A549 (cell line): Measurements from ENCODE around the gene COX5A. TPM values are rescaled to one million over a fixed set of nuclear protein-coding genes. Genes with fewer than 3 reads are reported as not detected.

Experiments used
- ATAC-seq, 2 experiments: fragments of 200-7000 bp in 1 of 2; fragments of >200 bp in 1 of 2; cut with Nextera tagmentation in 1 of 2; cut with Tn5 transposase in 1 of 2; 3 replicates each; pipeline versions ENCODE4 v1.8.0 to v1.9.1; 2018 to 2020; ENCODE audit warnings: mild to moderate bottlenecking in 1 of 2, moderate library complexity in 1 of 2
- CTCF ChIA-PET: fragments of 300-600 bp; sonication (Branson Sonifier 250); formaldehyde crosslinking; extraction: SDS; loops from one replicate; lab custom pipeline; 2021; ENCODE audit warnings: antibody characterized with exemption, inconsistent platforms; lab: Yijun Ruan, JAX
- POLR2A ChIA-PET: fragments of 350-600 bp; formaldehyde crosslinking; extraction: SDS; loops from one replicate; lab custom pipeline; 2021; ENCODE audit warnings: antibody characterized with exemption, inconsistent platforms; lab: Yijun Ruan, JAX
- DNase-seq, 2 experiments: peaks; one replicate each; pipeline versions ENCODE4 v3.0.0 to v3.0.0-alpha.2; 2011 to 2016; ENCODE audit warnings: low read depth in 1 of 2, low spot score in 1 of 2
- FAIRE-seq: peaks from 2 replicates; lab custom pipeline; 2011; peaks lifted over from hg19 to GRCh38; lab: Jason Lieb, UNC
- H3K27ac ChIP-seq, 2 experiments: fragments of >200 bp; sonication (Bioruptor Twin); formaldehyde crosslinking; 3 replicates each; pipeline ENCODE4 v1.5.1; 2016 to 2017
- H3K4me1 ChIP-seq: fragments of >200 bp; sonication (Bioruptor Twin); formaldehyde crosslinking; 3 replicates; pipeline ENCODE4 v1.6.1; 2016
- H3K4me2 ChIP-seq: fragments of >200 bp; sonication (Bioruptor Twin); formaldehyde crosslinking; 3 replicates; pipeline ENCODE4 v1.6.1; 2016
- H3K4me3 ChIP-seq: fragments of >200 bp; sonication (Bioruptor Twin); formaldehyde crosslinking; 3 replicates; pipeline ENCODE4 v1.5.1; 2016
- H3K9me3 ChIP-seq: fragments of >200 bp; sonication (Bioruptor Twin); formaldehyde crosslinking; 3 replicates; pipeline ENCODE4 v1.6.1; 2016
- BHLHE40 ChIP-seq: IDR thresholded peaks from 2 replicates; pipeline ENCODE4 v1.6.1; 2012; ENCODE audit warnings: low read depth, low read length, inconsistent platforms
- CBX2 ChIP-seq: fragments of 200-600 bp; sonication (generic); IDR thresholded peaks from 2 replicates; pipeline ENCODE4 v1.6.1; 2016; ENCODE audit warnings: low read depth, mild to moderate bottlenecking, borderline replicate concordance
- CEBPB ChIP-seq, 2 experiments: fragments of >200 bp in 1 of 2; sonication (Bioruptor Twin) in 1 of 2; formaldehyde crosslinking in 1 of 2; IDR thresholded peaks; 2 replicates each; pipeline ENCODE4 v1.6.1; 2012 to 2016
- GATA3 ChIP-seq: IDR thresholded peaks from 2 replicates; pipeline ENCODE4 v1.6.1; 2012; ENCODE audit warnings: borderline replicate concordance
- HDAC2 ChIP-seq: fragments of 200-600 bp; sonication (generic); IDR thresholded peaks from 2 replicates; pipeline ENCODE4 v1.6.1; 2016
- HOXA7 ChIP-seq: fragments of 250-450 bp; sonication (Bioruptor Pico); IDR thresholded peaks from 2 replicates; pipeline ENCODE4 v1.5.0; 2020; ENCODE audit warnings: mild to moderate bottlenecking, moderate library complexity
- HOXB5 ChIP-seq: fragments of 250-450 bp; sonication (Bioruptor Pico); IDR thresholded peaks from 2 replicates; pipeline ENCODE4 v1.5.0; 2020; ENCODE audit warnings: mild to moderate bottlenecking, moderate library complexity
- JUN ChIP-seq, 2 experiments: fragments of >200 bp; sonication (Bioruptor Twin); formaldehyde crosslinking; IDR thresholded peaks; 2 replicates in 1 of 2; 3 replicates in 1 of 2; pipeline ENCODE4 v1.6.1; 2016 to 2017
- JUNB ChIP-seq: fragments of >200 bp; sonication (Bioruptor Twin); formaldehyde crosslinking; IDR thresholded peaks from 2 replicates; pipeline ENCODE4 v1.6.1; 2016
- KDM5A ChIP-seq: fragments of 200-600 bp; sonication (generic); IDR thresholded peaks from 2 replicates; pipeline ENCODE4 v1.6.1; 2016; ENCODE audit warnings: antibody characterized with exemption, mild to moderate bottlenecking
- MAFK ChIP-seq: fragments of 450-650 bp; IDR thresholded peaks from 2 replicates; pipeline ENCODE4 v1.6.1; 2014; ENCODE audit not compliant: partially characterized antibody
- NFE2L2 ChIP-seq: fragments of 150-350 bp; conservative IDR thresholded peaks from 2 replicates; pipeline ENCODE4 v1.6.1; 2014; ENCODE audit warnings: low read length
- NPAS2 ChIP-seq: fragments of 250-450 bp; sonication (Bioruptor Pico); IDR thresholded peaks from 2 replicates; pipeline ENCODE4 v1.8.0; 2022; ENCODE audit warnings: mild to moderate bottlenecking, moderate library complexity, borderline replicate concordance
- NR3C1 ChIP-seq: fragments of >200 bp; sonication (Bioruptor Twin); formaldehyde crosslinking; IDR thresholded peaks from 3 replicates; pipeline ENCODE4 v1.6.1; 2017
- PHF8 ChIP-seq: fragments of 200-600 bp; sonication (generic); IDR thresholded peaks from 2 replicates; pipeline ENCODE4 v1.6.1; 2016; ENCODE audit warnings: low read depth, mild to moderate bottlenecking, antibody characterized with exemption, moderate library complexity, borderline replicate concordance
- POLR2AphosphoS2 ChIP-seq: conservative IDR thresholded peaks from 2 replicates; pipeline ENCODE4 v1.6.1; 2012; ENCODE audit warnings: low read length, improper control_type of control experiment, inconsistent platforms
- RAD21 ChIP-seq, 2 experiments: fragments of >200 bp in 1 of 2; sonication (Bioruptor Twin) in 1 of 2; formaldehyde crosslinking in 1 of 2; IDR thresholded peaks in 1 of 2; conservative IDR thresholded peaks in 1 of 2; 2 replicates in 1 of 2; 3 replicates in 1 of 2; pipeline ENCODE4 v1.6.1; 2012 to 2018; ENCODE audit warnings: inconsistent platforms in 1 of 2
- SMC3 ChIP-seq: fragments of >200 bp; sonication (Bioruptor Twin); formaldehyde crosslinking; IDR thresholded peaks from 3 replicates; pipeline ENCODE4 v1.6.1; 2018; ENCODE audit warnings: inconsistent platforms
- WGBS: methylation state at CpG from one replicate; pipeline ENCODE4 v1.1.6; 2017; ENCODE audit errors: missing lambda C conversion rate; 5-methylcytosine and 5-hydroxymethylcytosine counted together
- polyA plus RNA-seq, 4 experiments: library from polyadenylated mRNA; depleted of rRNA in 3 of 4; stranded (reverse); fragments of >200 nt; fragmentation: RNase III in 1 of 4; extraction: RNeasy Plus Mini Kit Qiagen cat#74134 plus additional on column Dnase treatment in 1 of 4; gene quantifications; 2 replicates in 3 of 4; 3 replicates in 1 of 4; pipeline ENCODE4 v1.2.3, GENCODE V29; 2011 to 2017
- TF ChIP-seq, protein P1 (sequence below): fragments of 250-450 bp; sonication (Bioruptor Pico); IDR thresholded peaks from 2 replicates; pipeline ENCODE4 v1.5.0; 2021; ENCODE audit warnings: mild to moderate bottlenecking, moderate library complexity, borderline replicate concordance
- TF ChIP-seq, protein P2 (sequence below): fragments of 200-600 bp; sonication (generic); IDR thresholded peaks from 2 replicates; pipeline ENCODE4 v1.6.1; 2016; ENCODE audit warnings: antibody characterized with exemption, mild to moderate bottlenecking, moderate library complexity
- TF ChIP-seq, protein P3 (sequence below): fragments of >200 bp; sonication (Bioruptor Twin); formaldehyde crosslinking; IDR thresholded peaks from 3 replicates; pipeline ENCODE4 v1.6.1; 2016
- TF ChIP-seq, protein P4 (sequence below): IDR thresholded peaks from 2 replicates; pipeline ENCODE4 v1.6.1; 2012
- TF ChIP-seq, protein P5 (sequence below): fragments of 150-350 bp; IDR thresholded peaks from 2 replicates; pipeline ENCODE4 v1.6.1; 2014; ENCODE audit warnings: low read depth, mild to moderate bottlenecking, low read length

The COX5A gene
- polyA plus RNA-seq, 2 of the 4 experiments (the other 2 are of a cell fraction) = 328 to 478 TPM

DNA sequence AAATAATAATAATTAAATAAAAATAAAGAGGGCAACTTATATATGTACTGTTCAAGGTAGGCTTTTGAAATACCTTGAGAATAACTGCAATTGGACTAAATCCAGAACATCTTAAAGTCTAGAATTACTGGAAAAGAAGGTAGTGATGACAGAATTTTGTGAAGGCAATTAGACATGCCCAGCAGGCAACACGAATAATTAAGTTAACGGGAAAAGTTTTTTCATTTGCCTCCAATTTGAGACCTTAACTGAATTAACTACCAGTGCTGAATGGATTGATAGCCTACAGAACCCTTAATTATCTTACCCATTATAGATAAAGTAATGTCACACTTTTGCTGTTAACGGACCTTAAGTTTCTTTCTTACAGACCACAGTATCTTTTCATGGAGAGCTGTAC is 13.3 kb downstream of the COX5A start:
- H3K4me3 ChIP-seq = no peak overlapping the region
- H3K4me1 ChIP-seq = no peaks in the 10 kb centered on the region
- no peaks in the 10 kb centered on the region for H3K9me3 ChIP-seq
- DNase-seq = no peak
- no peak for FAIRE-seq
- TF ChIP-seq RAD21 (conservative IDR thresholded peaks at IDR 0.05 in 1 of 2, IDR thresholded peaks at IDR 0.05 in 1 of 2) (no peak), SMC3 (no peak), JUNB (no peak), HDAC2 (no peak), CBX2 (no peak), GATA3 (no peak), HOXA7 (CRISPR knock-in tag) (no peak), BHLHE40 (no peak), POLR2AphosphoS2 (no peak), KDM5A (no peak), NR3C1 (no peak)
- TF ChIP-seq, protein P1, sequence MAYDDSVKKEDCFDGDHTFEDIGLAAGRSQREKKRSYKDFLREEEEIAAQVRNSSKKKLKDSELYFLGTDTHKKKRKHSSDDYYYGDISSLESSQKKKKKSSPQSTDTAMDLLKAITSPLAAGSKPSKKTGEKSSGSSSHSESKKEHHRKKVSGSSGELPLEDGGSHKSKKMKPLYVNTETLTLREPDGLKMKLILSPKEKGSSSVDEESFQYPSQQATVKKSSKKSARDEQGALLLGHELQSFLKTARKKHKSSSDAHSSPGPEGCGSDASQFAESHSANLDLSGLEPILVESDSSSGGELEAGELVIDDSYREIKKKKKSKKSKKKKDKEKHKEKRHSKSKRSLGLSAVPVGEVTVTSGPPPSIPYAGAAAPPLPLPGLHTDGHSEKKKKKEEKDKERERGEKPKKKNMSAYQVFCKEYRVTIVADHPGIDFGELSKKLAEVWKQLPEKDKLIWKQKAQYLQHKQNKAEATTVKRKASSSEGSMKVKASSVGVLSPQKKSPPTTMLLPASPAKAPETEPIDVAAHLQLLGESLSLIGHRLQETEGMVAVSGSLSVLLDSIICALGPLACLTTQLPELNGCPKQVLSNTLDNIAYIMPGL (CRISPR knock-in tag) = no peak
- TF ChIP-seq, protein P2, sequence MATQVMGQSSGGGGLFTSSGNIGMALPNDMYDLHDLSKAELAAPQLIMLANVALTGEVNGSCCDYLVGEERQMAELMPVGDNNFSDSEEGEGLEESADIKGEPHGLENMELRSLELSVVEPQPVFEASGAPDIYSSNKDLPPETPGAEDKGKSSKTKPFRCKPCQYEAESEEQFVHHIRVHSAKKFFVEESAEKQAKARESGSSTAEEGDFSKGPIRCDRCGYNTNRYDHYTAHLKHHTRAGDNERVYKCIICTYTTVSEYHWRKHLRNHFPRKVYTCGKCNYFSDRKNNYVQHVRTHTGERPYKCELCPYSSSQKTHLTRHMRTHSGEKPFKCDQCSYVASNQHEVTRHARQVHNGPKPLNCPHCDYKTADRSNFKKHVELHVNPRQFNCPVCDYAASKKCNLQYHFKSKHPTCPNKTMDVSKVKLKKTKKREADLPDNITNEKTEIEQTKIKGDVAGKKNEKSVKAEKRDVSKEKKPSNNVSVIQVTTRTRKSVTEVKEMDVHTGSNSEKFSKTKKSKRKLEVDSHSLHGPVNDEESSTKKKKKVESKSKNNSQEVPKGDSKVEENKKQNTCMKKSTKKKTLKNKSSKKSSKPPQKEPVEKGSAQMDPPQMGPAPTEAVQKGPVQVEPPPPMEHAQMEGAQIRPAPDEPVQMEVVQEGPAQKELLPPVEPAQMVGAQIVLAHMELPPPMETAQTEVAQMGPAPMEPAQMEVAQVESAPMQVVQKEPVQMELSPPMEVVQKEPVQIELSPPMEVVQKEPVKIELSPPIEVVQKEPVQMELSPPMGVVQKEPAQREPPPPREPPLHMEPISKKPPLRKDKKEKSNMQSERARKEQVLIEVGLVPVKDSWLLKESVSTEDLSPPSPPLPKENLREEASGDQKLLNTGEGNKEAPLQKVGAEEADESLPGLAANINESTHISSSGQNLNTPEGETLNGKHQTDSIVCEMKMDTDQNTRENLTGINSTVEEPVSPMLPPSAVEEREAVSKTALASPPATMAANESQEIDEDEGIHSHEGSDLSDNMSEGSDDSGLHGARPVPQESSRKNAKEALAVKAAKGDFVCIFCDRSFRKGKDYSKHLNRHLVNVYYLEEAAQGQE = no peak
- TF ChIP-seq, protein P3, sequence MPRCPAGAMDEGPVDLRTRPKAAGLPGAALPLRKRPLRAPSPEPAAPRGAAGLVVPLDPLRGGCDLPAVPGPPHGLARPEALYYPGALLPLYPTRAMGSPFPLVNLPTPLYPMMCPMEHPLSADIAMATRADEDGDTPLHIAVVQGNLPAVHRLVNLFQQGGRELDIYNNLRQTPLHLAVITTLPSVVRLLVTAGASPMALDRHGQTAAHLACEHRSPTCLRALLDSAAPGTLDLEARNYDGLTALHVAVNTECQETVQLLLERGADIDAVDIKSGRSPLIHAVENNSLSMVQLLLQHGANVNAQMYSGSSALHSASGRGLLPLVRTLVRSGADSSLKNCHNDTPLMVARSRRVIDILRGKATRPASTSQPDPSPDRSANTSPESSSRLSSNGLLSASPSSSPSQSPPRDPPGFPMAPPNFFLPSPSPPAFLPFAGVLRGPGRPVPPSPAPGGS = no peak
- TF ChIP-seq, all 56 proteins: peak for 0
- Histone ChIP-seq H3K27ac (no peak overlapping the region), H3K4me2 (no peak overlapping the region)
- 92% methylated on average over 3 of the region's 3 CpGs for WGBS
- CTCF ChIA-PET = interaction anchor here (0.8 to 2.5 kb wide), 4 partner anchors 23 to 63 kb away, joined by 3 to 6 read pairs (median 3); no protein-coding TSS in a partner anchor
- POLR2A ChIA-PET = no interaction called here
- no peak for ATAC-seq

DNA sequence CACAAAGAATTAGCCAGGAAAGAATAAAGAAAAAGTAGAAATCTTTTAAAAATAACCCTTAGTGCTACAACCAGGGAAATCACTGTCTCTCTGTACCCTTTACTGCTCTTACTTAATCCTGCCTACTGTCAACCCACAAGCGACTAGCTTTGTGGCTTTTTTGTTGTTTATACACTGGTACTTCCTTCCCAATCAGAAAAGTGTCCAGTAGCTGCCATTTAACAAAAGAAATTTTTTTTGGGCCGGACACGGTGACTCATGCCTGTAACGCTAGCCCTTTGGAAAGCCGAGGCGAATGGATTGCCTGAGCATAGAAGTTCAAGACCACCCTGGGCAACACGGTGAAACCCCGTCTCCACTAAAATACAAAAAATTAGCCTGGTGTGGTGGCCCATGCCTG is 17.4 kb downstream of the COX5A start:
- ATAC-seq (no peak), DNase-seq (no peak), FAIRE-seq (no peak)
- ChIA-PET CTCF (interaction anchor here (1.0 to 3.9 kb wide), 4 partner anchors 10 to 37 kb away, joined by 3 to 38 read pairs (median 4); partner anchors contain the start of gene RPP25), POLR2A (interaction anchor here (1.3 to 2.4 kb wide), 3 partner anchors 10 to 18 kb away, joined by 3 to 6 read pairs (median 4); partner anchors contain the start of genes COX5A and FAM219B)
- Histone ChIP-seq H3K4me3 (no peak overlapping the region), H3K4me2 (no peak overlapping the region), H3K9me3 (no peaks in the 10 kb centered on the region), H3K4me1 (no peaks in the 10 kb centered on the region), H3K27ac (no peak overlapping the region)
- WGBS = 89% methylated on average over 8 of the region's 8 CpGs
- TF ChIP-seq HOXB5 (CRISPR knock-in tag) (no peak), PHF8 (no peak), CEBPB (IDR thresholded peaks at IDR 0.05) (no peak), JUN (IDR thresholded peaks at IDR 0.05) (no peak), NPAS2 (no peak), MAFK (no peak), NFE2L2 (no peak)
- TF ChIP-seq, protein P4, sequence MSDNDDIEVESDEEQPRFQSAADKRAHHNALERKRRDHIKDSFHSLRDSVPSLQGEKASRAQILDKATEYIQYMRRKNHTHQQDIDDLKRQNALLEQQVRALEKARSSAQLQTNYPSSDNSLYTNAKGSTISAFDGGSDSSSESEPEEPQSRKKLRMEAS = no peak
- TF ChIP-seq, protein P5, sequence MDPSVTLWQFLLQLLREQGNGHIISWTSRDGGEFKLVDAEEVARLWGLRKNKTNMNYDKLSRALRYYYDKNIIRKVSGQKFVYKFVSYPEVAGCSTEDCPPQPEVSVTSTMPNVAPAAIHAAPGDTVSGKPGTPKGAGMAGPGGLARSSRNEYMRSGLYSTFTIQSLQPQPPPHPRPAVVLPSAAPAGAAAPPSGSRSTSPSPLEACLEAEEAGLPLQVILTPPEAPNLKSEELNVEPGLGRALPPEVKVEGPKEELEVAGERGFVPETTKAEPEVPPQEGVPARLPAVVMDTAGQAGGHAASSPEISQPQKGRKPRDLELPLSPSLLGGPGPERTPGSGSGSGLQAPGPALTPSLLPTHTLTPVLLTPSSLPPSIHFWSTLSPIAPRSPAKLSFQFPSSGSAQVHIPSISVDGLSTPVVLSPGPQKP = no peak
